Astrocyte of the spinal cord (primary cell): ENCODE measurements around the gene PMVK.

ENCODE experiments used
- DNase-seq: peaks from one replicate; pipeline ENCODE4 v3.0.0; 2011; ENCODE audit warnings: low read depth, low spot score
- H3K4me3 ChIP-seq: 2 replicates; pipeline ENCODE4 v1.5.1; 2011; ENCODE audit warnings: low read depth, mild to moderate bottlenecking, low read length, moderate library complexity
- CTCF ChIP-seq: IDR thresholded peaks from 2 replicates; pipeline ENCODE4 v1.5.1; 2012; ENCODE audit warnings: low read depth, mild to moderate bottlenecking, low read length, inconsistent platforms
- in situ Hi-C: cut with HindIII; loops from 2 replicates; pipeline ENCODE4 v1.10.0; 2017; ENCODE audit warnings: low sequenced_read_pairs

Gene PMVK

GRCh38 chr1:154966111-154966510 is 29.6 kb upstream of the PMVK start:
- DNase-seq, result no peak
- in situ Hi-C loops, result no loop called here
- no peak overlapping the region for H3K4me3 ChIP-seq
- TF ChIP-seq CTCF, result no peak

GRCh38 chr1:154964359-154964758 is 27.8 kb upstream of the PMVK start:
- H3K4me3 ChIP-seq, result no peak overlapping the region
- TF ChIP-seq CTCF, result no peak
- in situ Hi-C loops, result no loop called here
- no peak for DNase-seq

GRCh38 chr1:154963643-154964042 is 27.1 kb upstream of the PMVK start:
- no peak for TF ChIP-seq CTCF

GRCh38 chr1:154962795-154963330 is 26.3 kb upstream of the PMVK start:
- no peak overlapping the region for H3K4me3 ChIP-seq
- TF ChIP-seq CTCF, result no peak
- DNase-seq, result no peak
- in situ Hi-C loops, result no loop called here

More at GRCh38 chr1:154963643-154964042, 27.1 kb upstream of the PMVK start:
- no peak overlapping the region for H3K4me3 ChIP-seq
- in situ Hi-C loops, result no loop called here
- DNase-seq, result no peak

GRCh38 chr1:154962156-154962749 is 25.7 kb upstream of the PMVK start:
- peak; percentile 46 for DNase-seq
- peak overlapping the region; percentile 59 for H3K4me3 ChIP-seq
- in situ Hi-C loops, result no loop called here
- TF ChIP-seq CTCF, result no peak

GRCh38 chr1:154961207-154962155 is 25.0 kb upstream of the PMVK start, which contains the start of gene PYGO2:
Gene PYGO2, minus strand, starts transcription at chr1:154961782. Its CDS starts 206 bp downstream, at chr1:154961576.
- peak within 1 kb of the TSS; percentile 59 for H3K4me3 ChIP-seq
- in situ Hi-C loops, result no loop called here
- peak; percentile 83 for DNase-seq
- peak; percentile 34 for TF ChIP-seq CTCF
